GM18498 (cell line): ENCODE data around the gene OPCML.

Source experiments
- ATAC-seq: cut with Tn5 transposase; IDR thresholded peaks from one replicate; pipeline ENCODE4 v1.9.1; 2021; ENCODE audit warnings: mild to moderate bottlenecking, moderate library complexity; ENCODE audit not compliant: unreplicated experiment

The OPCML gene

GRCh38 chr11:133082841-133083488 lies 449.3 kb downstream of the OPCML start:
- peak; percentile 96 for ATAC-seq

DNA sequence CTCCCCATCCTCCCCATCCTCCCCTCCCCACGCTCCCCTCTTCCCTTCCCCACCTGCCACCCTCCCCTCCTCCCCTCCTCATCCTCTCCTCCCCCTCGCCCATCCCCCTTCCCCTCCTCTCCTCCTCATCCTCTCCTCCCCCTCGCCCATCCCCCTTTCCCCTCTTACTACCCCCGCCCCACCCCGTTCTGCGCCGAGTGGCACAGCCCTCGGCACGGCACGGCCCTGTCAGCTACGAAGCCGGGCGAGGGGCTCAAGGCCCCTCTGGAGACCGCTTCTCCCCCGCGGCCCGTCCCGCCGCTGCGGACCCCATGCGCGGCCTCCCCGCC lies 449.9 kb downstream of the OPCML start:
- ATAC-seq, result no peak

DNA sequence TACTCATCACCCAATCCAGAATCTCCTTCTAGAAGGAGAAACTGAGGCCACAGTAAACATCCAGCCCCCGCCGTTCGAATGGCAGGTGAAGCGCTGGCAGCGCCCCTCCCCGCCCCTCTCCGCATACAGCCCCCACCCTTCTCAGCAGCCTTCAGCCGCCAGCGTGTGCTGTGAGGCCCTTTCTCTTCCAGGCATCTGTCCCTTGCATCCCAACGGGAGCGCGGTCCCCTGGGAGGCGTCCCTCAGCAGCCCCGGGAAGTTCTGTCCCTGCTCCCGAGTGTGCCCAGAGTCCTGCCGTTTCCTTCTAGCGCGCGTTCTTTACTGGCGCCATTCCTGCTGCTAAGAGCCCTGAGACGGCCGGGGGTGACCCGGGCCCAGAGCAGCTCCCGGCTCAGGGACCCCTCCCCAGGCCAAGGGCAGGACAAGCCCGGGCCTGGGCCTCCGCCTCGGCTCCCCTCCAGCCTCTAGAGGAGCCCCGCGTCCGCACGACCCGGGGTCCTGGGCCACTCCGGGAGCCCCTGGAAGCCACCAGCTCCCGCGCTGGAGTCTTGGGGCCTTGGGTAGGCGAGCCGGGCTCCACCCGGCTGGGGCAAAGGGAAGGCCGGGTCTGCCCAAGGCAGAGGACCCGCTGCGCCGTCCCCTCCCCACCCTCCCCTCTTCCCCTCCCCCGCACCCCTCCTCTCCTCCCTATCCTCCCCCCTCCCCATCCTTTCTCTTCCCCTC lies 450.4 kb downstream of the OPCML start:
- no peak for ATAC-seq

DNA sequence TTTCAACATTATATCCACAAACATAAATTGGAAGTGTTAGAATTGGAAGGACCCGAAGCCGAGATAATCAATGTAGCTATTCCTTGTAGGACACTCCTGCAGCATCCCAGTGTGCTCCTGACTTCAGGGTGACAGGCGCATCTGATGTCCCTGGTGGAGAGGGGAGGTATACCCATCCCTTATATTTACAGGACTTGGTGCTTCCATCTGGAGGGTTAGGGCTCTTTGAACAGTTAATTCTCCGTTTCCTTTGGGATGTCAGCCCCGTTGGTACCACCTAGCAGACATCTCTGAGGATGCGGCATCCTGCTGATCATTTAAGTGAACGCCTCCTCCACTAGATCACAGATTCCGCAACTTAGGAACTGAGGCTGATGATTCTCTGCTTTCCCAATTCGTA lies 451.3 kb downstream of the OPCML start:
- ATAC-seq, result no peak

GRCh38 chr11:133078591-133079404 lies 453.5 kb downstream of the OPCML start:
- ATAC-seq, result peak; percentile 51

DNA sequence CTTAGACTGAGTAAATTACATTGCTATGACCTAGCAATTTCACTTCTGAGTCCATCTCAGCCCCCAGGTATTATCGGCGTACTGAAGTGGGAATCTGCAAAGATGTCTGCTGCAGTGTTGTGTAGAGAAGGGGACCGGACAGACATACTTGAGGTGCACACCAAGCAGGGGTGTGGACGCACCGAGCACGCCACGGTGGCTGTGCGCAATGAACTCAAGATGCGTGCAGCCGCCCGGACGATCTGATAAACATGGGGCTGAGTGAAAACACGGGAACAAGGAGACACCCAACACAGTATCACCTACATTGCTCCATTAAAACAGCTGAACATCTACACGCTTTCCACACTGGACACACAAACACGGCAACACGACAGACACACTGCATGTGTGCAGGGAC lies 454.3 kb downstream of the OPCML start:
- ATAC-seq, result no peak

DNA sequence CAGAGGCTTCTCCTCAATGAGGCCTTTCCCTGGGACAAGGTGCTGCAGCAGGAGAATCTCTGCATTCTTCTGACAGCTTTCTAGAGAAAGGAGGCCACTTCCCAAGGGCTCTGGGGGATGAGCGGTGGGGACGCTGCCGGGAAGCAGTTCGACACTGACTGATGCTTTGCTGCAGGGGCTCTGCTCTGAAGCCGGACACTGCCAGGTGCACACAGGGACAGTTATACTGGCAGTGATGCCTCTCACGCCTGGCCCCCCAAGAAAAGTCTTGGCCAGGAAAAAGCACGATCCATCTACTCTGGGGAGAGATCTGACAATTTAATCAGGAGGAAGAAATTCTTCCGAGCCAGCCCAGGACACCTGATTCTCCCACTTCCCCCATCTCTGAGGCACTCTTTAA lies 456.9 kb downstream of the OPCML start:
- no peak for ATAC-seq

DNA sequence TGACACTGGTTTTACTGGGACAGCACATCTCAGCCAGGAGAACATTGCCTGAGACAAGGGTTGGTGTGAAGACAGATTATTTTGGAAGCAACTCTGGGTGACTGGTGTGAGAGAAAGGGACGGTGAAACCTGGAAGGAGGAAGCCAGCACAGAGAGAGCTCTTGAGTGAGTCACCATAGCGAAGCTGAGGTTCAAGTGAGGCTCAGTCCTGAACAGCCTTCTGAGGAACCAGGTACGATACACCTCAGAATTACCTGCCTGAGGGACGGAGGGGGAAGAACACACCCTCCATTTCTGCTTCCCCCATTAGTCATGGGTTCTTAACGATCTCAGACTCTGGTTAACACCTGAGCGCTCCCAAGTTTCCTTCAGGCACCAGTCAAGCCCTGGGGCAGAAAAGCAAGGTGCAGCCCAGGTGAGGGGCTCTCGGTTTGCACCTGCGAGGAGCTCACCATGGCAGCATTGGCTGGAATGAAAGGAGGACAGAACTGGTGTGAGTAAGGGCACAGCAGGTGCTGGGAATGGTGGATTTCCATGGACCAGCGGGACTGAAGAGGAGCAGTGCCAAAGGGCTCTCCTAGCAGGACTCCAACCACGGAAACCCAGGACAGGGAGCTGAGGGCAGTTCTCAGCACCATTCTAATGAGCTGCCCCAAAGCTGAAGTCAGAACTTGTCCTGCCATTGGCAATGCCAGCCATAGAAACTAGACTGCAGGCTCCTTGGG lies 459.3 kb downstream of the OPCML start:
- ATAC-seq, result no peak

DNA sequence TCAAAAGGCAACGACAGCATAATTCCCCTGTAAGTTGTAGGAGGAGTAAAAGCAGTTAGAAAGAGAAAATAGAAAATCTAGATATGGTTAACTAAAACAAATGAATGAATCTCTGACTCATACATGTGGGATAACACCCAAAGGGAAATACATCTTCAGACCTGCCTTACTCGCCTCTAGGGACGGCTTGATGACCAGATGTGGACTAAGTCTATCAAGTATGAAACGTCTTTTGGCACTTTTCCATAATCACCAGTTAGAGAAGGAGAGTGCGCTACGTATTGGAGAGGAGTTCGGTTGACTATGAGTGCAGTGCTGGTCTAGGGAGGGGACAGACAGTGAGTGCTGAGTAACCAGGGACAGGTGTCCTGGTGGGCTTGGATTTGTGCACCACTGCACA lies 459.9 kb downstream of the OPCML start:
- no peak for ATAC-seq

DNA sequence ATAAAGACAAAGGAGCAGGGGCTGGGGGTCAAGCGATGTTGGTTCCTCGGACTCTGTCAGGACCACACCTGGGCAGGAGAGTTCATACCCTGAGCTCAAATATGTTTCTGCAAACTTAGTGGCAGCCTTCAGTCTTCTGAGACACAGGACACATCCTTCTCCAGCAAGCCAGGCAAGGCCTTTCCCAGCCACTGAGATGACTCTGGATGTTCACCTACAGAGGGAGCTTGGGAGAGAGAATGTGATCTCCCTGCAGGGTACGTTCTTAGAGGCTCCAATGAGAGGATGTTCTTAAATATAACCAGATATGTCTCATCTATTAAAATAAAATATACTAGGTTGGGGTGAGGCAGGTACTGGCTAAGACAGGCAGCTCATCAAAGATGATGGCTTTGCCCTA lies 461.5 kb downstream of the OPCML start:
- no peak for ATAC-seq

- ATAC-seq, result no peak
These were observed 462.1 kb downstream of the OPCML start for GRCh38 chr11:133070021-133070713.

DNA sequence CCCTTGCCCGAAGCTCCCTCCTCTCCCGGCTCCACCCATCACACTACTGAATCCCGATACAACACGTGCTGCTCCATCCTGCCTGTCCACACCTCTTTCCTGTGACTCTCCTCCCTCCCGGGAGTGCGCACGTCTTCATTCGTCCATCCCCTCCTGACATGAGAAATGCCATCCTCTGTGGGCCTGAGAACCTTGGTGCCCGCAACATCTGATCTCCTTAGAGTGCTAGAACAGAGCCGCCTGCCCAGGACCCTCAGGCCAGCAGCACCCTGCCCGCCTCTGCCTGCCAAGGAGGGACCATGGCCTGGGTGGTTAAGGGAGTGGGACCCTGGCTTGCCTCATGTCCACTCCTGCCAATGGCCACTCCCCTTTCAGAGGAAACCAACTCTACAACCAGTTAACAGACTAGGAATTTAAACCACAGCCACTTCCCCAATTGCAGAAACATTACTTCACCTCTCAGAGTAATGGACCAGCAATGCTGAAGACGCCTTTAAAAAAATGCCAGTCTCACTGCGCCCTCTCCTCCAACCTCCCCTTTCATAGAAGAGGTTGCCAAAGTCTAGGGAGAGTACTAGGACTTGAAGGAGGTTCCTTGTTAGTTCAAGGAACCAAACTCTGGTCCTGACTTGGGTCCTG lies 466.3 kb downstream of the OPCML start:
- ATAC-seq, result no peak

- no peak for ATAC-seq
These were observed 467.3 kb downstream of the OPCML start for GRCh38 chr11:133064961-133065360.

GRCh38 chr11:133064152-133064877 lies 468.0 kb downstream of the OPCML start:
- no peak for ATAC-seq

DNA sequence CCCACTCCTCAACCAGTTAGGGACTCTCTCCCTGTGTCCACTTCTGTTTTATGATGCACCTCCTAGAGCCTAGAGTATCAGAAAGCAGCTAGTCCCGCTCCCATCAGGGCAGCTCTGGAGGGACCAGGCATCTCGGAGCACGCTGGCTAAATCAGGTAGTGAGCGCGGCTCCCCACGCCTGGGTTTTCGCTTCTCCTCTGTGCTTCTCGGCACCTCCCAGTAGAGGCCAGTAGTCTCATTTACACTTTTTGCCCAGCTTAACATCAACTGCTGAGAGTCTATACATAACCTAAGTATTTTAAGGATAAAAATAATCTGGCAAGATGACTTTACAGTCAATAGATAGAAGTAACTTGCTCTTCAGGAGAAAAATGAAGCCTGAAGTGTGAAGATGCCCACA lies 473.8 kb downstream of the OPCML start:
- no peak for ATAC-seq

DNA sequence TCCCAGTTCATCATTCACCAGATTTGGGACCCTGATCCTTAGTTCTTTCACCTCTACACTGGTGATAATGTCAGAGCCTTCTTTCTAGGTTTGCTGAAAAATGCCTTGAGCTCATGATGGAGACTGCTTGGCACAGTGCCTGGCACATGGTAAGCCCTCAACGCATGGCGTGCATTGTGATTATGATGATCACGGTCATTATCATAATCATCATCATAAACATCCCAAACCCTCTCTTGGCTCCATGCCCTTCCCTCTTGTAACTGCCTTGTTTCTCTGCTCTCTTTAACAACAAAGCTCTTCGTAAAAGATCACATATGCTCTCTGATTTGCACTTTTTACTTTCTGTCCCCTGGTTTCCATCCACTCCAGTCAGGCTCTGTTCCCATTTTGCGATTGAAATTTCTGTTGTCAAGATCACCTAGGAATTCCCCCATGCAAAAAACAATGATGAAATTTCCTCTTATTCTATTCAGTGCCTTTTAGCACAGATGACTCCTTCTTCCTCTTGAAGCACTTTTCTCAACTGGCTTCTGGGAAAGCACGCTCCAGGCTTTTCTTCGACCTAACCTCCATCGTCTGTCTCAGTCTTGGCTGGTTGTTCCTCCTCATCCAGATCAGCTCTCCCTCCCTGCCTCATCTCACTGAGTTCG lies 479.1 kb downstream of the OPCML start:
- no peak for ATAC-seq

GRCh38 chr11:133052537-133052936 lies 479.8 kb downstream of the OPCML start:
- no peak for ATAC-seq

- no peak for ATAC-seq
These were observed 482.9 kb downstream of the OPCML start for GRCh38 chr11:133049244-133050019.
